ENCODE results near the gene MBD3.

The MBD3 gene

DNA sequence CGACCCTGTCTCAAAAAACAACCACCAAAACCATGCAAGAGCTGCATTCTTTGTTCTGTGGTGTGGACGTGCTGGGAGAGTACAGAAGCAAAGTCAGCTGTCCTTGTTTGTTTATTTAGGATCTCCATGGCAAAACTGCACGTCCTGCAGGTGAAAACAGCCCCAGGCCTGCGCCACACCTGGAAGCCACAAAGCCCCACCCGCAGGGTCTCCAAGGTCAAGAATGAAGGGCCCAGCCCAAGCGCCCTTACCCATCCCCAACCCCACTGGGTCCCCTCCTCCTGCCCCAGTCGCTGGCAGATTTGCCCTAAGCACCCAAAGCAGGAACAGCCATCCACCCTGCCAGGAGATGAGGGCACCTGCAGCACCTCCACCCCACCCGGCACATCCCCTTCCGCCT lies 10.5 kb downstream of the MBD3 start:
- no peak overlapping the region for H3K4me3 ChIP-seq (ENCODE audit: insufficient read length, low read depth)
- TF ChIP-seq ZNF274 (IDR thresholded peaks at IDR 0.05; ENCODE audit: low read depth, low read length), result no peak
- TF ChIP-seq SUZ12 (IDR thresholded peaks at IDR 0.05; ENCODE audit: extremely low read depth, insufficient read depth, insufficient read length), result no peak
- no peak for TF ChIP-seq YY1 (IDR thresholded peaks at IDR 0.05; ENCODE audit: insufficient read depth, insufficient read length)
- no peak for DNase-seq (ENCODE audit: low read depth, low spot score)

DNA sequence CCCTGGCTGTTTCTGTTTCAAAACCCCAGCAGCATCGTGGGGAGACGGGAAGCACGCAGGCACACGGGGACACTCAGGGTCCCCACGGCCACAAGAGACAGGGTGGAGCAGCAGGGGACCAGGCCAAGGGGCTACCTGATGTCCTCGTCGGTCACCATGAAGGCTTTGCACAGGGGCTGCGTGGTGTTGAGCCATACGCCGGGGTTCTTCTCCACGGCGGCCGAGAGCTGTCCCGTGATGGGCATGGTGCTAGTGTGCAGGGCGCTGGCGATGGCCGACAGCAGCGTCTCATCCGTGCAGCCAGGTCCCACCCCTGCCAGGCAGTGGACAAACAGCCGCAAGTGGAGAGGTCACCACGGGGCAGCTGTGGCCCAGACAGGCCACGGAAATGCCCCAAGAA lies 11.7 kb downstream of the MBD3 start:
- Histone ChIP-seq H3K27me3 (ENCODE audit: insufficient read depth, insufficient read length) (no peaks in the 10 kb centered on the region), H3K4me3 (ENCODE audit: insufficient read length, low read depth) (no peak overlapping the region), H3K9ac (ENCODE audit: insufficient read length, low read depth) (no peak overlapping the region), H3K9me3 (ENCODE audit: insufficient read depth, low read length) (no peaks in the 10 kb centered on the region), H3K4me1 (ENCODE audit: insufficient read depth, insufficient read length) (peaks cover 5% of the 10 kb centered on the region), H3K36me3 (ENCODE audit: insufficient read depth, insufficient read length, low read length) (peaks cover 96% of the 10 kb centered on the region)
- no peak for DNase-seq (ENCODE audit: low read depth, low spot score)
- no peak for TF ChIP-seq YY1 (IDR thresholded peaks at IDR 0.05; ENCODE audit: insufficient read depth, insufficient read length)

More for the DNA sequence above, 10.5 kb downstream of the MBD3 start:
- Histone ChIP-seq H3K9ac (ENCODE audit: insufficient read length, low read depth) (no peak overlapping the region), H3K36me3 (ENCODE audit: insufficient read depth, insufficient read length, low read length) (peaks cover 89% of the 10 kb centered on the region), H3K4me1 (ENCODE audit: insufficient read depth, insufficient read length) (peaks cover 5% of the 10 kb centered on the region), H3K9me3 (ENCODE audit: insufficient read depth, low read length) (no peaks in the 10 kb centered on the region), H3K27me3 (ENCODE audit: insufficient read depth, insufficient read length) (no peaks in the 10 kb centered on the region)

DNA sequence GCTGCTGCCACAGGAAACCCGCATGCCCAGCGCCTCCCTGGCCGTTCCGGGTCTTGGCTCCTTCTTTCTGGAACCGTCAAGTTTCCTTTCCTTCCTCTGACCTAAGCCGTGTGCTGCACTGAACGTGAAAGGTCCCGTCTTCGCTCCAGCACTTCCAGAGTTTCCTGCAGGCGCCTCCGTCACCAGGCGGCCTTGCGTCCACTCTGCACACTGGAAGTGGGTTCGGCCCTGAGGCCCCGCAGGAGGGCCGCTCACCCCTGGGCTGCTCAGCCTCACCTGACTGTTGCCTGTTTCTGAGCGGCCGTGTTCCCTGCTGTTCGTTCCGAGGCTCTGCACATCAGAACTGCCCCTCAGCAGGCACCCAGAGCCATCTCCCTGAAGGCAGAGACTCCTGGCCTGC lies 12.3 kb downstream of the MBD3 start:
- no peak overlapping the region for H3K9ac ChIP-seq (ENCODE audit: insufficient read length, low read depth)
- H3K36me3 ChIP-seq (ENCODE audit: insufficient read depth, insufficient read length, low read length), result peaks cover 95% of the 10 kb centered on the region
- H3K27me3 ChIP-seq (ENCODE audit: insufficient read depth, insufficient read length), result no peaks in the 10 kb centered on the region
- H3K4me1 ChIP-seq (ENCODE audit: insufficient read depth, insufficient read length), result peaks cover 5% of the 10 kb centered on the region
- H3K4me3 ChIP-seq (ENCODE audit: insufficient read length, low read depth), result no peak overlapping the region
- DNase-seq (ENCODE audit: low read depth, low spot score), result no peak
- TF ChIP-seq YY1 (IDR thresholded peaks at IDR 0.05; ENCODE audit: insufficient read depth, insufficient read length) (no peak), SUZ12 (IDR thresholded peaks at IDR 0.05; ENCODE audit: extremely low read depth, insufficient read depth, insufficient read length) (no peak), ZNF274 (IDR thresholded peaks at IDR 0.05; ENCODE audit: low read depth, low read length) (no peak)
- no peaks in the 10 kb centered on the region for H3K9me3 ChIP-seq (ENCODE audit: insufficient read depth, low read length)

DNA sequence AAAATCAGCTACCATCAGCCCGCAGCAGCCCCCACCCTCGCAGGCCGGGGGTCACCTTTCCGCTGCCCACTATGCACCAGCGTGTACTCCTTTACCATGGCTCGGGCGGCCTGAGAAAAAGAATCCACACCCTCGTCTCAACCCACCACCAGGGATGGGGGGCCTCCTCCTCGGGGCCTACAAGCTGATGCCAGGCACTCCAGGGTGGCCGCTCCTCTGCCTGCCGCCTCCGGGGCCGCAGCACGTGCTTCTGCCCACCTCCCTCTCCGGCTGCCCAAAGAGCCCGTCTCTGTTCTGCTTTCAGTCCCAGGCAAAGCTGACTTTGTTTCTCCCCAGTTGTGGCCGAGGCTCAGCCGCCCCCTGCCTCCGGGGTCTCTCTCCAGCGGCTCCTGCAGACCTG lies 13.4 kb downstream of the MBD3 start:
- H3K27me3 ChIP-seq (ENCODE audit: insufficient read depth, insufficient read length), result no peaks in the 10 kb centered on the region
- H3K9ac ChIP-seq (ENCODE audit: insufficient read length, low read depth), result no peak overlapping the region
- H3K4me1 ChIP-seq (ENCODE audit: insufficient read depth, insufficient read length), result peaks cover 5% of the 10 kb centered on the region
- no peaks in the 10 kb centered on the region for H3K9me3 ChIP-seq (ENCODE audit: insufficient read depth, low read length)
- H3K36me3 ChIP-seq (ENCODE audit: insufficient read depth, insufficient read length, low read length), result peaks cover 93% of the 10 kb centered on the region
- TF ChIP-seq ZNF274 (IDR thresholded peaks at IDR 0.05; ENCODE audit: low read depth, low read length), result no peak
- no peak for TF ChIP-seq YY1 (IDR thresholded peaks at IDR 0.05; ENCODE audit: insufficient read depth, insufficient read length)
- TF ChIP-seq SUZ12 (IDR thresholded peaks at IDR 0.05; ENCODE audit: extremely low read depth, insufficient read depth, insufficient read length), result no peak
- no peak for DNase-seq (ENCODE audit: low read depth, low spot score)
- H3K4me3 ChIP-seq (ENCODE audit: insufficient read length, low read depth), result no peak overlapping the region

DNA sequence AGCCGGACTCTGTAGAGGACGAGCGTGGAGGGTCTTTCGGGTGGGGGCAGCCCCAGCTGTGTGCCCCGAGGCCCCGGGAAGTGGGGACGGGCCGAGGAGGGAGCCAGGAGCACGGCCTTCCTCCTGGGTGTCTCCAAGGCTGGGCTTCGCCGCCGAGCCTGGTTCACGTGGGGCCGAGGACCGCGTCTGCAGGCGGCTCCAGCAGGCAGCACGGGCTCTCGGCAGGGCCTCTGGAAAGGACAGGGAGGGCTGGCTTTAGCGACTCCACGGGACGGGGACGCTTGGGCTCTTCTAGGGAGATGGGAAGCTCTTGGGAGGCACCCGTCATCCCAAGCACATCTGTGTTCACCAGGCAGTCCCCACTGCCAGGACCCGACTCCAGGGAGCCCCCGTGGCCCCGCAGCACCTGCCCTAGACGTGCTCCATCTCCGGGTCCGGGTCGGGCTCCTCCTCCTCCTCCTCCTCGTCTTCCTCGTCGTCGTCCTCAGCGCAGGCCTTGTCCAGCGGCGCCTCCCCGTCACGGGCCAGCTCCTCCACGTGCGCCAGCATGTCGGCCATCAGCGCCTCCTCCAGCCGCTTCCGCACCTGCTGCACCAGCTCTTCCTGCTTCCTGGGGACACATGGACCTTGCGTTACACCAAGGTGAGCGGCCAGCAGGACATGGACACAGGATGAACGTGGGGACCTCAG lies 14.6 kb downstream of the MBD3 start:
- Histone ChIP-seq H3K4me1 (ENCODE audit: insufficient read depth, insufficient read length) (peaks cover 5% of the 10 kb centered on the region), H3K4me3 (ENCODE audit: insufficient read length, low read depth) (no peak overlapping the region), H3K9ac (ENCODE audit: insufficient read length, low read depth) (no peak overlapping the region), H3K9me3 (ENCODE audit: insufficient read depth, low read length) (no peaks in the 10 kb centered on the region), H3K36me3 (ENCODE audit: insufficient read depth, insufficient read length, low read length) (peaks cover 81% of the 10 kb centered on the region), H3K27me3 (ENCODE audit: insufficient read depth, insufficient read length) (no peaks in the 10 kb centered on the region)
- no peak for DNase-seq (ENCODE audit: low read depth, low spot score)
- TF ChIP-seq YY1 (IDR thresholded peaks at IDR 0.05; ENCODE audit: insufficient read depth, insufficient read length) (no peak), ZNF274 (IDR thresholded peaks at IDR 0.05; ENCODE audit: low read depth, low read length) (no peak), SUZ12 (IDR thresholded peaks at IDR 0.05; ENCODE audit: extremely low read depth, insufficient read depth, insufficient read length) (no peak)

DNA sequence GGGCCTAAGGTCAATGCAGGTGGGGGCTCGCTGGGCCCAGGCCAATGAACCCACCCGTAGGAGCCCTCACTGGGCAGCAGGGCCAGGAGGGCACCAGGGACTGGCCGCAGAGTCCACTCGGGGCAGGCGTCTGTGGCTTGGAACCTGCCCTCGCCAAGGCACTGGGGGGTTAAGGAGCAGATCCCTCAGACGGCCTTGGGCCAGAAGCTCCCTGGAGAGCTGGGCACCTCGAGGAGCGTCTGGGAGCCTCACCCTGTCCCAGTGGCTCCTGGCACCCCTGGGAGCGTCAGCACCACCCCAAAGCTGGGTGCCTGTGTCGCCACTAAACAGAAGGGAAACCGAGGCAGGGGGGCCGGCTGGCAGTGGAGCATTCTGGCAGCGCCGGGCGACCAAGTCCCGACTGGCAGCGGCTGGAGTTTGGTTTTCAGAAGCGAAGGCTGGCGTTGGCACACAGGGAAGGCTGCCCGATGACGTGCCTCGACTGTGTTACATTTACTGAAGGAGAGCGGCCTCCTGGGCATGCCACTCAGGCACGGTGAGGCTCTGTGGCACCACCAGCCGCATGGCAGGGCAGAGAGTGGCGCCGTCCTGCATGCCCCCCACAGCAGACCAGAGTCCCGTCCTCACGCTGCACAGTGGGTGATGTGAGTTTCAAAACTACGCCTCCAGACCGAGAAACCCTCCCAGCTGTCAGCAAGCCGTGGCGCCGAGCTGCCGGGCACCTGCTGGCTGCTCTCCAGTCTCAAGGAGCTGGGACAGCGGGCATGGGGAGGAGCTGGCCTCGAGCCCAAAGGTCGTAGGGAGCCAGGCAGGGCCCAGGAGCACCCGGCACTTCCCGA lies 15.4 kb downstream of the MBD3 start:
- H3K36me3 ChIP-seq (ENCODE audit: insufficient read depth, insufficient read length, low read length), result peaks cover 74% of the 10 kb centered on the region
- H3K9ac ChIP-seq (ENCODE audit: insufficient read length, low read depth), result no peak overlapping the region
- no peak for DNase-seq (ENCODE audit: low read depth, low spot score)
- TF ChIP-seq YY1 (IDR thresholded peaks at IDR 0.05; ENCODE audit: insufficient read depth, insufficient read length), result no peak
- no peak for TF ChIP-seq ZNF274 (IDR thresholded peaks at IDR 0.05; ENCODE audit: low read depth, low read length)
- no peak for TF ChIP-seq SUZ12 (IDR thresholded peaks at IDR 0.05; ENCODE audit: extremely low read depth, insufficient read depth, insufficient read length)
- no peaks in the 10 kb centered on the region for H3K27me3 ChIP-seq (ENCODE audit: insufficient read depth, insufficient read length)
- H3K4me1 ChIP-seq (ENCODE audit: insufficient read depth, insufficient read length), result peaks cover 5% of the 10 kb centered on the region
- H3K9me3 ChIP-seq (ENCODE audit: insufficient read depth, low read length), result no peaks in the 10 kb centered on the region
- no peak overlapping the region for H3K4me3 ChIP-seq (ENCODE audit: insufficient read length, low read depth)
